ENCODE measurements around the gene SORL1-AS1.

Gene SORL1-AS1

DNA sequence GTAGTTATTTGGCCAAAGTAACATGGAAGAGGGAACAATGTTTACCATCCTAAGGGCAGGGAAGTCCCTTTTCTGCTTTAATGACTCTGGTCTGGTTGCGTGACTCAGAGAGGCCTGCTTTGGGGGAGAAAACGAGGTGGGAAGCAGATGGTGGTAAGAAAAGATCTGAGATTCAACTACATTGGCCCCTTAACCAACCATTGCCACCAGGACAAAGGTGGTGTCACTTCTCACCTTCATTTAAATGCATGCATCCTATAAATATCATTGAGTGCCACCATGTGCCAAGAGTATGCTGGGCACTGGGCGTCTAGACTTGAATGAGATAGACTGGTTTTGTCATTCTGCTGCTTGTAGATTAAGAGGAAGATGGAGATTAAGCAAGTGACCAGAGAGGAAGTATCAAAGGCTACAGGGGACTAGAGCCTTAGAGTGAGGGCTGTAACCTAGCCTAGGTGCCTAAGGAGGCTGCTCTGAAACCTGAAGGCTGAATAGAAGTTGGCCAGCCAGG is 4.3 kb downstream of the SORL1-AS1 start:
- Histone ChIP-seq H3K4me1 (ENCODE audit: low read length) (peaks cover 84% of the 10 kb centered on the region), H3K4me2 (ENCODE audit: low read length) (peak overlapping the region; percentile 73), H3K27ac (ENCODE audit: low read length) (peak overlapping the region; percentile 98)

GRCh38 chr11:121448011-121448410 is 4.8 kb downstream of the SORL1-AS1 start:
- H3K9ac ChIP-seq (ENCODE audit: low read length) = peak overlapping the region; percentile 75
- no peak overlapping the region for H3K4me3 ChIP-seq (ENCODE audit: low read length)
- H3K36me3 ChIP-seq (replicated peaks; ENCODE audit: low read depth, low read length) = peaks cover 9% of the 10 kb centered on the region
- peak overlapping the region; percentile 98 for H3K27ac ChIP-seq (ENCODE audit: low read length)
- no peak for TF ChIP-seq EZH2phosphoT487 (IDR thresholded peaks at IDR 0.05; ENCODE audit: low read depth)
- TF ChIP-seq, protein P1, sequence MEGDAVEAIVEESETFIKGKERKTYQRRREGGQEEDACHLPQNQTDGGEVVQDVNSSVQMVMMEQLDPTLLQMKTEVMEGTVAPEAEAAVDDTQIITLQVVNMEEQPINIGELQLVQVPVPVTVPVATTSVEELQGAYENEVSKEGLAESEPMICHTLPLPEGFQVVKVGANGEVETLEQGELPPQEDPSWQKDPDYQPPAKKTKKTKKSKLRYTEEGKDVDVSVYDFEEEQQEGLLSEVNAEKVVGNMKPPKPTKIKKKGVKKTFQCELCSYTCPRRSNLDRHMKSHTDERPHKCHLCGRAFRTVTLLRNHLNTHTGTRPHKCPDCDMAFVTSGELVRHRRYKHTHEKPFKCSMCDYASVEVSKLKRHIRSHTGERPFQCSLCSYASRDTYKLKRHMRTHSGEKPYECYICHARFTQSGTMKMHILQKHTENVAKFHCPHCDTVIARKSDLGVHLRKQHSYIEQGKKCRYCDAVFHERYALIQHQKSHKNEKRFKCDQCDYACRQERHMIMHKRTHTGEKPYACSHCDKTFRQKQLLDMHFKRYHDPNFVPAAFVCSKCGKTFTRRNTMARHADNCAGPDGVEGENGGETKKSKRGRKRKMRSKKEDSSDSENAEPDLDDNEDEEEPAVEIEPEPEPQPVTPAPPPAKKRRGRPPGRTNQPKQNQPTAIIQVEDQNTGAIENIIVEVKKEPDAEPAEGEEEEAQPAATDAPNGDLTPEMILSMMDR (IDR thresholded peaks at IDR 0.05; ENCODE audit: low read depth, low read length) = no peak
- no peaks in the 10 kb centered on the region for H3K9me3 ChIP-seq (ENCODE audit: insufficient read depth, low read length)
- H4K20me1 ChIP-seq (ENCODE audit: insufficient read depth, low read length) = no peaks in the 10 kb centered on the region
- H3K79me2 ChIP-seq (ENCODE audit: low read length) = peaks cover 38% of the 10 kb centered on the region
- no peak overlapping the region for H2AFZ ChIP-seq (ENCODE audit: low read depth, low read length)
- H3K4me2 ChIP-seq (ENCODE audit: low read length) = peak overlapping the region; percentile 73
- H3K4me1 ChIP-seq (ENCODE audit: low read length) = peaks cover 84% of the 10 kb centered on the region
- H3K27me3 ChIP-seq (ENCODE audit: low read depth, low read length) = no peaks in the 10 kb centered on the region

More for the DNA sequence above, 4.3 kb downstream of the SORL1-AS1 start:
- H3K27me3 ChIP-seq (ENCODE audit: low read depth, low read length) = no peaks in the 10 kb centered on the region
- no peaks in the 10 kb centered on the region for H4K20me1 ChIP-seq (ENCODE audit: insufficient read depth, low read length)
- peak overlapping the region; percentile 30; the same call in 1 of the 2 replicates for H2AFZ ChIP-seq (ENCODE audit: low read depth, low read length)
- H3K4me3 ChIP-seq (ENCODE audit: low read length) = peak overlapping the region; percentile 3; the same call in 1 of the 2 replicates
- peak overlapping the region; percentile 75 for H3K9ac ChIP-seq (ENCODE audit: low read length)
- peaks cover 10% of the 10 kb centered on the region for H3K36me3 ChIP-seq (replicated peaks; ENCODE audit: low read depth, low read length)
- peaks cover 43% of the 10 kb centered on the region for H3K79me2 ChIP-seq (ENCODE audit: low read length)
- TF ChIP-seq, protein P1 (IDR thresholded peaks at IDR 0.05; ENCODE audit: low read depth, low read length) = no peak
- no peak for TF ChIP-seq EZH2phosphoT487 (IDR thresholded peaks at IDR 0.05; ENCODE audit: low read depth)
- no peaks in the 10 kb centered on the region for H3K9me3 ChIP-seq (ENCODE audit: insufficient read depth, low read length)

DNA sequence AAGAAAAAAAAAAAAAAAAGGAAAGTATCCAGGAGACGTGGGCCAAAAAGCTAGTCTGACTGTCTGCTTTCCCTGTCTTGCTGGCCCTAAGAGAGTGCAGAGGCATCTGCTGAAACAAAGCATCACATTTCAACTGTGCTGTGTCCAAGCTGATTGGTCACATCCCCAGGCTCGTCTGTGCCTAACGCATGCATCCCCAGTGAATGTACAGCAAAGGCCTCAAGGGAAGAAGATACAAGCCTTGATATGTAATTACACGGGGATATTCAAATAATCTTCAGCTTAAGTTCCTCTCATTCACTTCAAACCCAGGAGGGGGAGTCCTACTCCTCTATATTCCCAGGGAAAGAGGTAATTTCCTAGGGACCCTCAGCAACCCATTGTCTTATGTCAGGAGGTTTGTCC is 6.0 kb downstream of the SORL1-AS1 start:
- H3K79me2 ChIP-seq (ENCODE audit: low read length) = peaks cover 26% of the 10 kb centered on the region
- peaks cover 84% of the 10 kb centered on the region for H3K4me1 ChIP-seq (ENCODE audit: low read length)
- TF ChIP-seq EZH2phosphoT487 (IDR thresholded peaks at IDR 0.05; ENCODE audit: low read depth) = no peak
- TF ChIP-seq, protein P1 (IDR thresholded peaks at IDR 0.05; ENCODE audit: low read depth, low read length) = peak; percentile 56
- no peaks in the 10 kb centered on the region for H3K9me3 ChIP-seq (ENCODE audit: insufficient read depth, low read length)
- H3K4me3 ChIP-seq (ENCODE audit: low read length) = 0 out of 2 replicates have a peak overlapping the region, but pooled peaks have one; percentile 57
- H3K27ac ChIP-seq (ENCODE audit: low read length) = peak overlapping the region; percentile 98
- H3K27me3 ChIP-seq (ENCODE audit: low read depth, low read length) = no peaks in the 10 kb centered on the region
- H3K9ac ChIP-seq (ENCODE audit: low read length) = peak overlapping the region; percentile 75
- peak overlapping the region; percentile 73 for H3K4me2 ChIP-seq (ENCODE audit: low read length)
- no peaks in the 10 kb centered on the region for H4K20me1 ChIP-seq (ENCODE audit: insufficient read depth, low read length)
- H2AFZ ChIP-seq (ENCODE audit: low read depth, low read length) = no peak overlapping the region
- peaks cover 11% of the 10 kb centered on the region for H3K36me3 ChIP-seq (replicated peaks; ENCODE audit: low read depth, low read length)

GRCh38 chr11:121445071-121445768 is 7.5 kb downstream of the SORL1-AS1 start:
- Histone ChIP-seq H3K4me2 (ENCODE audit: low read length) (peak overlapping the region; percentile 73), H3K36me3 (replicated peaks; ENCODE audit: low read depth, low read length) (peaks cover 11% of the 10 kb centered on the region), H4K20me1 (ENCODE audit: insufficient read depth, low read length) (no peaks in the 10 kb centered on the region), H3K27me3 (ENCODE audit: low read depth, low read length) (no peaks in the 10 kb centered on the region), H2AFZ (ENCODE audit: low read depth, low read length) (peak overlapping the region; percentile 30; the same call in 1 of the 2 replicates), H3K9ac (ENCODE audit: low read length) (peak overlapping the region; percentile 75), H3K27ac (ENCODE audit: low read length) (peak overlapping the region; percentile 98), H3K4me3 (ENCODE audit: low read length) (peak overlapping the region; percentile 57), H3K79me2 (ENCODE audit: low read length) (peaks cover 12% of the 10 kb centered on the region), H3K4me1 (ENCODE audit: low read length) (peaks cover 72% of the 10 kb centered on the region), H3K9me3 (ENCODE audit: insufficient read depth, low read length) (no peaks in the 10 kb centered on the region)
- TF ChIP-seq, protein P1 (IDR thresholded peaks at IDR 0.05; ENCODE audit: low read depth, low read length) = no peak
- no peak for TF ChIP-seq EZH2phosphoT487 (IDR thresholded peaks at IDR 0.05; ENCODE audit: low read depth)

All from OCI-LY3 (cell line).